Stimulated activated CD4-positive, alpha-beta T cell treated with anti-CD3 and anti-CD28 coated beads, Interleukin-4, amount 100 ng/mL, for 1 hour (primary cell): Measurements from ENCODE around the gene ADARB1.
A peak's percentile ranks its signal among the peaks of the same experiment; 100 is the strongest.
"Not testable (repeated sequence)": the region's sequence is repeated elsewhere in the genome, so short reads cannot be mapped to it uniquely, and the experiment has no call there.

ENCODE experiments used
- DNase-seq: peaks from one replicate; pipeline ENCODE4 v3.0.0-alpha.2; 2020

ADARB1 gene

DNA sequence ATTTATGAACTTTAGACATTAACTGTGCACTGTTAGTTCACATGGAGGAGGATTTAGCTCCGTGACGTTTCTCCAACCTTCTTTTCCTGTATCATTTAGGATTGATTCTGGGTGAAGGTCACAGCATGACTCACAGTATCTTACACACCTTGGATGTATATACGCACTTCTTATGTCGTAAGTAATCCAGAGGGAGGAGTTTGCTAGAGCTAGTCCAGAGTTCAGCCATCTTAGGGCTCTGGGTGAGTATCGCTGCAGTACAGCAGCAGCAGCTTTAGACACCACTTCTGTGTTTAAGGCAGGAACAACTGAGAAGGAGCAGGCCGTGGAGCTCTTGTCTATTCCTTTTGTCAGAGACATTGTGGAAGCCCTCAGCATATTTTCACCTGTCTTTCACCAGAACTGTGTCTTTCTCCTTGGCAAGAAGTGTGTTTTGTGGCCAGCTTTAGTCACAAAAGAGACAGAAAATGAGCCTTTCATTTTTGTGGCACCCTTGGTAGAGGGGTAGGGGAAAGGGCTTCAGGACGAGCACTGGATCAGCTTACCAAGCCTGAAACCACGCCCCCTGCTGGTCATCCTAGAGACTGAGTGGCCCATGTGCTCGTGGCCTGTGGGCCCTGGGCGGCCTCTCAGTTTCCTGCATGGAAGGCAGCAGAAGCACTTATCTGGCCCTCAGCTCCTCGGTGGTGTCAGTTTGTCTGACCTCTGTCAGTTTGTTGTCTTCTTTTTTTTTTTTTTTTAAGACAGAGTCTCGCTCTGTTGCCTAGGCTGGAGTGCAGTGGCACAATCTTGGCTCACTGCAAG lies 64.0 kb downstream of the ADARB1 start:
- DNase-seq: peak; percentile 72

DNA sequence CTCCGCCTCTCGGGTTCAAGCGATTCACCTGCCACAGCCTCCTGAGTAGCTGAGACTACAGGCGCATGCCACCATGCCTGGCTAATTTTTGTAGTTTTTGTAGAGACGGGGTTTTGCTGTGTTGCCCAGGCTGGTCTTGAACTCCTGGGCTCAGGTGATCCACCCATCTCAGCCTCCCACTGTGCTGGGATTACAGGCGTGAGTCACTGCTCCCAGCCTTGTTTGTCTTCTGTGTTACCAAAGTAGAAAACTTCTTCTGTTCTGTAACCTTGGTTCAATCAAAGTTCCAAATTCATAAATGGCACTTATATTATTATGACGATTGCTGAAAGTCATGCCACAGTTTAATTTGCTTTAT lies 64.6 kb downstream of the ADARB1 start:
- not testable (repeated sequence) for DNase-seq

DNA sequence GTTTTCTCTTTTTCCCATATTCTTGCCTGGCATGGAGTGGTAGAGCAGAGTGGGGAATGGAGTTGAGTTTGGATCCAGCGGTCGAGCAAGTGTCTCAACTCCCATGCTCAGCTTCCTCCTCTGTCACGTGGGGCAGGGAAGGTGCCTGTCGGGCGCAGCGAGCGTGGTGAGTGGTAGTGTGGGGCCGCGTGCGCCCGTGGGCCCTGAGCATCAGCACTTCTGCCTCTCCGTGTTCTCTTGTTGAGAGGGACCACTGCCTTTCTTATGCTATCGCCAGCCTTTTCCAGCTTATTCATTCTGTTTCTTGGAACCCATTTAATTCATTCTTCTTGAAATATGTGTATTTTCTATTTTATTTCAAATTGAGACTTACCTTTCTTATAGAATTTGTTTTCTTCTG lies 65.1 kb downstream of the ADARB1 start:
- no peak for DNase-seq

DNA sequence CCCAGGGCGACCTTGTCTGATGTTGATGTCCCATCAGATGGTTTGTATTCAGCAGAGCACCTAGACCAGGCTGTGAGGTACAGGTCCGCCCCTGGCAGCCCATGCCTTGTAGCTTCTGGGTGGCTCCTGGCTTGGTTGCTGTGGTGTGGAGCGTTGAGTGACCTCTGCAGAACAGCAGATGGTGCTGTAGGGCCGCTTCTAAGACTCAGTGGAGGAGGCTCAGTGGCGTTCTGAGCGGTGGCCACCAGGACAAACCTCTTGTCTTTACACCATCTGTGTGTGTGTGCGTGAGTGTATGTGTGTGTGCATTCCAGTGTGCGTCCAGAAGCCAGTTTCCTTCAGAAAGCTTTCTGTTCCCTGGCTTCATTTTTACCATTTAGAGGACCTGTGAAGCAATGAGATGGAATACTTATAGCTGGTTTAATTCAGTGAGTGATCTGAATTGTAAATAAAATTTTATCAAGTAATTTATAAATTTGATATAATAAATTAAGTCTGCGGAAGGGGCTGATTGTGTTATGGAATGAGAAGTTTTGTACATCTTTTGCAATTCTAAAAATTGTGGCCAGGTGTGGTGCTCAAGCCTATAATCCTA lies 66.1 kb downstream of the ADARB1 start:
- peak; percentile 43 for DNase-seq

DNA sequence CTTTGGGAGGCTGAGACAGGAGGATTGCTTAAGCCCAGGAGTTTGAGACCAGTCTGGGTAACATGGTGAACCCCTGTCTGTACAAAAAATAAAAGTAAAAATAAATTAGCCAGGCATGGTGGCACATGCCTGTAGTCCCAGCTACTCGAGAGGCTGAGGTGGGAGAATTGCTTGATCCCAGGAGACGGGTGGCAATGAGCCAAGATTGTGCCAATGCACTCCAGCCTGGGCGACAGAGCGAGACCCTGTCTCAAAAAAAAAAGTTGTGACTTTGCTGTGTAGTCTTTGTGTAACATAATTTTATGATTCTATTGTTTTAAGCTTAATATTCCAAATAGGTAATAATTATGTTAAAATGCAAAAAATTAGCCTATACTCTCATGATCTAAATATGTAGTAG lies 66.6 kb downstream of the ADARB1 start:
- not testable (repeated sequence) for DNase-seq

DNA sequence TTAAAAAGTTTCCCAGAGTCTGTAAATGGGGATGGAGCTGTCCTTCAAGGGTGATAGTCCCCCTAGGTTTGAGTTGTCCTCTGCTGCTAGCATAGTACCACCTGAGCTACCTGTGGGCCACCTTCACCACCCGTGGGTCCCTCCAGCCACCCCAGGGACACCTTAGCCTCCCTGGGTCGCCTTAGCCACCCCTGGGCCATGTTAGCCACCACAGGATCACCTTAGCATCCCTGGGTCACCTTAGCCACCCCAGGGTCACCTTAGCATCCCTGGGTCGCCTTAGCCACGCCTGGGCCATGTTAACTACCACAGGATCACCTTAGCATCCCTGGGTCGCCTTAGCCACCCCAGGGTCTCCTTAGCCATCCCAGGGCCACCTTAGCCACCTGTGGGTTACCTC lies 67.1 kb downstream of the ADARB1 start:
- DNase-seq: no peak

DNA sequence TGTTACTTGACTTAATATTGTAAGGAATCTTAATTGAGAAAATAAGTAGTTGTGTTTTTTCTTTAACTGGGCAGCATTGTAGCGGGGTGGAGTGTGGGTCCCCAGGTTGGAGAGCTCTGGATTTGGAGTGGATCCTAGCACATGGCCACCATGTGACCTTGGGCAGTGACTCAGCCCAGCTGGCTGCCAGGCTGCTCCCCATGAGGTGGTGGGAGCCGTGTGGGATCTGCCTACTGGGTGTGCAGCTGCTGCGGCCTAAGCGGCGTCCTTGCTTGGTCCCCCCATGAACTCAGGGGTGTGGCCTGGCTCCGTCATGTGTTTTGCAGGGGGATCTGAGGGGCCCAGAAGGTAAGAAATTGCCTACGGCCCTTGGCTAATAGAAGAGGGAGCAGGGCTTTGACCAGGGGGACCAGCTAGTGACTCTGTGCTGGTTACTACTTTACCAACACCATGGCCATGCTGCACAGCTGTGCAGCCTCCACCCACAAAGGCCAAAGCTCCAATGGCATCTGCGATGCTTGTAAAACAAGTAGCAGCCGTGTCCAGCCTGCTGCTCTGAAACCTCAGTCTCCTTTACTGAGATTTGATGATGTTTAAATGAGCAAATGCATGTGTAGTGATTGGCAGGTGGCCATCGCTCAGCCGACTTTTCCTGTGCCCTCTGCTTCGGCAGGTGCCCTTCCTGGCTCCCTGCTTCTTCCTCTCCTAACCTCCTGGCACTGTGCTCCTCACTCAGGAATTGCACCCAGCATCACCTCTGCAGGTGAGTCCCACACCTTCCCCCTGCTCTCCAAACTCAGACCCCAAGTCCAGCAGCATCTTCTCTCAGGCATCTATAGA lies 68.3 kb downstream of the ADARB1 start:
- no peak for DNase-seq

DNA sequence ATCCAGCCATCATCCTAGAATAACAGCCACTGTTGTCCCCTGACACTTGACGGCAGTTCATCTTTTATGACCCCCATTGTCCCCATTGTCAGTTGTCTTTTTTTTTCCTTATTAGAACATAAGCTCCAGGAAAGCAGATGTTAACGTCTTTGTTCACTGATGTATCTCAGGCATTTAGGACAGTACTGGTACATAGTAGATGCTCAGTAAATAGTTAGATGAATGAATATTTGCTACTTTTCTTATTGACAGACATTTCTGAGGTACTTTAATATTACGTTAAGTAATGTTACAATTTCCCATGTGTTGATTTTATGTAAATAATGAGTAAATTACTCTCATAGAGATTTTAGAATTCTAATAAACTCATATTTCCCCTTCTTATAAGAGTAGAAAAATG lies 69.5 kb downstream of the ADARB1 start:
- no peak for DNase-seq

DNA sequence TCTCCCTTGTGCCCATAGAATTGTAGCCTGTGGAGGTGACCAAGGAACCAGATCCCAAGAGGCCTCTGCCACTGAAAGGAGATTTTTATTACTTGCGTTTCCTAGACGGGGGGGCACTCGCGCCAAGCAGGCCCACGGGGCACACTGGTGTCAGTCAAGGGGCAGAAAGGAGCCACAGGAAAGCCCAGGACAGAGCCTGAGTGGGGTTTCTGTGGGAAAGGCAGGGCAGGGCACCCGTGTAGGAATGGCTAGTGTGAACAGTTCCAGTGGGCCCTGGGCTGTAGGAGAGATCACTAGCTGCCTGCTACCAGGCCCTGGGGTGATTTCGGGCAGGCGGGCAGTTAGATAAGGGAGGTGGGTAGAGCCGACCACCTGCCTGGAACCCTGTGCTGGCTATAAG lies 70.8 kb downstream of the ADARB1 start:
- DNase-seq: no peak

DNA sequence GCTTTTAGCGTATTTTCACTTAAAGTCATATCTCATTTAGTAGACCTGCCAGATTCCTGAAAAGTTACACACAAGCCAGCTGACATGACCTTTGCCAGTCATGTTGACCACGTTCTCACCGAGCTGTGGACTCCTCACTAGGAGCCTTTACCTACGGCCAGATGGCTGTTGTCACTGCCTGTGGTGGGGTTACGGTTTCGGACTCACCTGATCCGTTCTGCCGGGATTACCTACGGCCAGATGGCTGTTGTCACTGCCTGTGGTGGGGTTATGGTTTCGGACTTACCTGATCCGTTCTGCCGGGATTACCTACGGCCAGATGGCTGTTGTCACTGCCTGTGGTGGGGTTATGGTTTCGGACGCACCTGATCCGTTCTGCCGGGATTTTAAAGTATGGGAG lies 71.5 kb downstream of the ADARB1 start:
- DNase-seq: not testable (repeated sequence)

DNA sequence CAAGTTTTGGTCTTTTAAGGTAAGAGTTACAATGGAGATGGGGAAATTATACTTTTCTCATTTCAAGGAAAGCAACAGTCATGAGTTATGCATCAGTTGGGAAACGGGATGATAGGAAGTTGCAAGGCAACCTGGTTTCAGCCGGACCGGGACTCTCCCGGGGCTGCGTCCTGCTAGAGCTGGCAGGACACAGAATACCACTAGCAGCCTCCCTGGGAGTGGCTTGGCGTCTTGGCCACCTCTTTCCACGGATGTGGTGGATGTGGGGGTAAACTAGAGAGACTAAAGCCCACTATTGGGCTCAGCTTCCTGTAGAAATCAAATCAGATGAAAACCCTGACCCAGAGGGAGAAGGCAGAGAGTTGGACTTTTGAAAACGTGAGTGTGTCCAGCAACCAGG lies 71.9 kb downstream of the ADARB1 start:
- no peak for DNase-seq

DNA sequence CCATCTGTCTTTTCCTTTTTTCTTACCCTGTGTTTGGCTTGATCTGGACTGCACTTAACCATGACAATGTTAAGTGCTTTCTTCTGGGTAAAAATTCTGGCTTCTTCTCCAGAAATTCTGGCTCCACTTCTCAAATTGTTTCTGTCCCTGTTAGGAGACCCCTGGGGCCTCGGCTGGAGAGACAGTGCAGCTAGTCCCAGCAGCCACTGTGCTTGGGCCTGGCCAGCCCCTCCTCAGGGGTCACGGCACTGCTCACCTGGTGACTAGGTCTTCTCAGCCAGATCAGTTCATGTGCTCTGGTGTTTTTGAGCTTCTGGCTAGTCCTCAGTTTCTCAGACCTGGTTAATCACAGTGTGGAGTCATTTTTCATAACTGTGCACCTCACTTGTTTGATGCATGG lies 72.4 kb downstream of the ADARB1 start:
- no peak for DNase-seq

DNA sequence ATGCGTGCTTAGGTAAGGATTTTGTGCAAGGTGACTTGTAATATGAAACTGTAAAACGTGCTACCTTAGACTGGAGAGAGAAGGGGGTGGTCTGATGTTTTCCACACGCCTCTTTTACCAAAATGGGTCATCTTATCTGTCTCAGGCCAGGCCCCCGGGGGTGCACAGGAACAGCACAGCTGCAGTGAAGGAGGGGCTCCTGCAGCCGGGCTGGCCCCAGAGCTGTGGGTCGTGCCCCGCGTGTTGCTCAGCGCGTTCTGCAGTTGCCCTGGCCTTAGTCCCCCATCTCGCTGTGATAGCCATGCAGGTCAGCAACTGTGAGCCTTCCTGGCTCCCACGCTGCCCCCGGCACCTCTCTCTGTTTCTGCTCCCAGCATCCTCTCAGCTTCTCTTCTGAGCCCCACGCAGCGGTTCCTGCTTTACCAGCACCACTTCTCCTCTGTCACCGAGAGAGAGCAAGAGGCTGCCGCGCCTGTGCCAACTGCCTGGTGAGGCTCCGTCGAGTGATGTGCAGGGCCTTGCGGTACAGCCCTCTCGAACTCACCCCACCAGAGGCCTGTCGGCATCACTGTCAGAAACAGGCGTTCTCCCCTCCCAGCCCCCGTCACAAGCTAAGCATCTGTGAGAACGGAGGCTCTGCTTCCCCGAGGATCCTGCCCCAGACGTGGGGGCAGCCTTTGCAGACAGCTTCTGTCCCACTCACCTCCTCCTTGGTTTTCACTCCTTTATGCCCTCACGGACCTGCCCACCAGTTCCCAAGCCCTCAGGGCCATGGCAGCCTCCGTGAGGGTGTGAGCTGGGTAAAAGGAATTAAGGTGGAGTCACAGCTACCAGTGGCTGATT lies 73.3 kb downstream of the ADARB1 start:
- no peak for DNase-seq

DNA sequence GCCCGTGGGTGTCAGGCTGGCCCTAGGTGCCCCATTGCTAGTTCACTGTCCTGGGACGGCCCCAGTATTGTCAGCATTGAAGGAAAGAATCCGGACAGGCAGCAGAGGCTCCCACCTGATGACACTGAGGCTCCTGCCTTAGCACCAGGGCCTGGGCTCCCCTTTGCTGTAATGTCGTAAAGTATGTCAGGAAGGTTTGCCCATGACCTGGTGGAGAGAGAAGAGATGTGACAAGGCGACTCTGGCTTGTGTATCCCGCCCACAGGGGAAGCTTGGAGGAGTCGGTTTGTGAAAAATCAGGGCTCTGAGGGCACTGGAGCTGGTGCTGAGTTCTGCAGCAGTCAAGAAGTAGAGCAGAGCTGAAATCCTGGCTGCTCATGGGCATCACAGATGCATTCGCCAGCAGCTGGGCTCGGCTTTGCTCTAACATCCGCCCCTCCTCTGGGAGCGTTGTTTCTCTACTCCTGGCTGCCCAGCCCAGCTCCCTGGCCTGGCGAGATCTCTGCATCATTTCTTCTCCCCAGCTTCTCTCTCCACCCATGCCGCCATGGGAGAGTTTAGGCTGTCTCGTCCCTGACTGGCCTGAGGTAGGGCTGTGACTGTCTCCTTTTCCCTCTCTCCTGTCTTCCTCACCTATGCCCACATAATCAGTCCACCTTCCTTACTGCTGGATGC lies 74.1 kb downstream of the ADARB1 start:
- no peak for DNase-seq

DNA sequence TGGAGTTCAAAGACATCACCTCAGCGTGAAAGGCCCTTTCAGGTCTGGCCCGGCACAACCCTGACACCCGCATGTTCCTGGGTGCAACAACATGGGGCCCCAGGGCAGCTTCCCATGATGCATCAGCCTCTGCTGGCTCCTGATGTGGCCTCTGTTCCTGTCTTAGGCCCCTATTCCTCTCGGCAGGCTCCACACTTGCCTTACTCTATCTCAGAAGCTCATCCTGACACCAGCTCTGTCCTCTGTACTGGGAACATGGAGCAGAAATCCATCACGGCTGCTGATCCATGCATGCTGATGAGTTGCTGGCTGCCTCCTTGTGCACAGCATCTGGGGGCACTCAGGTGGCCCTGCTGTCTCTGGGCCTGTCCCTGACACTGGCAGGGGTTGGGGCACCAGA lies 74.6 kb downstream of the ADARB1 start:
- no peak for DNase-seq

DNA sequence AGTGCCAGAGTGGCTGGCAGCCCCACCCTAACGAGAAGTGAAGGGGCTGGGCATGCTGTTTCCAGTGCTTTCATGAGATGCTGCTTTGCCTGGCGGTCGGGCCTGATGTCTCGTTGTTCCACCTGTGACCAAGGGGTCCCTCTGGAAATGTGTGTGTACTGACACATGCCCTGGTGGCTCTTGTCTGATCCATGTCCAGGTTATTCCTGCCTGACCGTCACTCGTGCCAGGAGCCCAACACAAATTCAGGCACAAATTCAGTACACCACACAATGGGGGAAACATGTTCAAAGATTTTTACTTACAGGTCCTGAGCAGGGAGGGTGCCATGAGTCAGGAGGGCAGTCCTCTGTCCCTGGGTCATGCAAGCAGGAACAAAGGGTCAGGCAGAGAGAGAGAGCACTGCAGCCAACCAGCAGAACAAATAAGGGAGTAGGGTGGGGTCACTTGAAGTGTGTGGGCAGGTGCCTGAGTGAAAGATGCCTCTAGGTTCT lies 76.3 kb downstream of the ADARB1 start:
- DNase-seq: no peak

DNA sequence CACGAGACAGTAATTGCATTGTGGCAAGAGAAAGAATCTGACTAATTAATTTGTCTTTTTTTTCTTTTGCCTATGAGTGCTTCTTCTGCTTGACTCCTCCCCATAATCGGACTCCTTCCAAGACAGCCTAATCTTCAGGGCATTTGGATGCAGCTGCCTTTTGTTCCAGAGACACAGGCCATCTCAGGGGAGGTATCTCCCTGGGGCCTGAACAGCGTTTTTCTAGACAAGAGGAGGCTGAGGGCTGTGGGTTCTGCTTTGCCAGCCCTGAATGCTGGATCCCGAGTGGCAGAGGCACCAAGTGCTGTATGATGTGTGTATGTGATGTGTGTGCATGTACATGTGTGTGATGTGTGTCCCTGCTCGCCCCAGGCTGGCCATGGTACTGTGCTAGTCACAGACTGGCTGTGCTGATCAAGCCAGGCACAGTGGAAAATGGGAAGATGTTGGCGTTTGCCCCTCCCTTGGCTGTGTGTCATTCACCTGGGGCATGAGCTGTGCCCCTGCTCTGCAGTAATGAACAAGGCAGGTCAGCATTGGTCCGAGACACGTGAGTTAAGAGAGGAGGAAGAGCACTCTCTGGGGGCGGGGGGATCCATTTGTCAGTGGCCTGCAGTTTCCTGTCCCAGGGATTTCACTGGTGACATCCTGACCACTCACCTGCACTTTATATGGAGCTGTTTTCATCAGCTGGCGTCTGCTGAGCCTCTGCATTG lies 77.2 kb downstream of the ADARB1 start:
- DNase-seq: no peak

DNA sequence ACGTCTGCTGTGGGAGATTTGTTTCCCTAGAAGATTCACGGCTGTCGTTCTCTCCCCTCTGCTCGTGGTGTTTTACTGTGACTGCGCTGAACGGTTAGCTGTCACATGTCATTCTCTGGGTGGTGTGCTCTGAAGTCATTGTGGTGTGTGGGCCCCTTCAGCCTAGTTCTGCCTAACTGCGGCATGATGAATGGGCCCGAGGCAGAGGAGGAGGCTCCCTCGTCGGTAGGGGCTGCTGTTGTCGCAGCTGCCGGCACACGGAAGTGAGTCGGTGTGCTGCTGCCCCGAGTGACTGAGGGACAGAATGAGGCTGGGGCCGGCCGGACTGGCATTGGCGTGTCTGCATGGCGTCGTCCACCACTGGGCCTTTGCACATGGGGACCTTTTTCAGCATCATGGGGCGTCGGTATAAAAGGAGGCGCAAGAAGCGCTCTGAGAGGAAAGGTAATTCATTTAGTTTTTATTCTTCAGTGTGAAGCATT lies 77.9 kb downstream of the ADARB1 start:
- peak; percentile 68 for DNase-seq

DNA sequence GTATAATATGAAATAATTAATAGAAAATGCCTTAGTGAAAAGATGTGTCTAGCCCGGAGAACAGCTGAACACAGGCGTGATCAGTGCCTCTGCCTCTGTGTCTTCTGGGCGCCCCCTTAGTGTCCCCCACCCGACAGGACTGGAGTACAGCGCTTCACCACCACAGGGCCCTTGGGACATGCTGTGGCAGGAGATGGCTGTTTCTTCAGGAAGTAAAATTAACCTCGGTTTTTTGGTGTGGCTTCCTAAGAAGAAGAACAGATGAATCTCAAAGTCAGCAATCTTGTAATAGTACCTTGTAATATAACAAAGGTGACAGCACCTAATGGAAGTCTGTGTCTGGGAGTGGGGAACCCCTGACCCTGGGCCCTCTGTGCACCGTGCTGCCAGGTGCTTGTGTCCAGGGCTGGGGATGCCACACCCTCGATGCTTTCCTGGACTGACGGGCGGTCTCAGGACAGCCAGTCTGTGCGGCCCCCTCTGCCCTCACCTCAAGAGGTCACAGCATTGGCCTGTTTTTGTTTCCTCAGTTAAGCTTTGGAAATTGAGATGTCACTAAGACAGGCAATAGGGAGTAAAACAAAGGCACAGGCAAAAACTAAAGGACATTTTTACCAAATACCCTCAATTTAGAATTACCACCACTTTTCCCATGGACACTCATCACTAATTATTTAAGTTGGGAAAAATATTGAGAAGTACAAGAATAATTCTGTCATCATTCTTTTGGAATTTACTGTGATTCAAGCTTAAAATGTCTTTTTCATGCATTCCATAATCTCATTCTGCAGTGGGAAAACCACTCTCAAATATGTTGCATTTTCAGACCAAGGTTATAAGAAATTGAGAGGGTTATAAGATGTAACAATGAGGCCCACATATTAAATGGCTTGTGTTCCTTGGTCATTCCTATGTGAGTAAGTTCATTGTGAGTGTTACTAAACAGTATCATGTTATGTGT lies 79.3 kb downstream of the ADARB1 start:
- no peak for DNase-seq
